CD4-positive, alpha-beta T cell treated with Interleukin-15 for 1 hour (primary cell): ENCODE results near the gene SPATA13.
"Not testable (repeated sequence)": the region's sequence is repeated elsewhere in the genome, so short reads cannot be mapped to it uniquely, and the experiment has no call there.

Experiments
- DNase-seq: peaks from one replicate; pipeline ENCODE4 v3.0.0-alpha.2; 2020

The SPATA13 gene

DNA sequence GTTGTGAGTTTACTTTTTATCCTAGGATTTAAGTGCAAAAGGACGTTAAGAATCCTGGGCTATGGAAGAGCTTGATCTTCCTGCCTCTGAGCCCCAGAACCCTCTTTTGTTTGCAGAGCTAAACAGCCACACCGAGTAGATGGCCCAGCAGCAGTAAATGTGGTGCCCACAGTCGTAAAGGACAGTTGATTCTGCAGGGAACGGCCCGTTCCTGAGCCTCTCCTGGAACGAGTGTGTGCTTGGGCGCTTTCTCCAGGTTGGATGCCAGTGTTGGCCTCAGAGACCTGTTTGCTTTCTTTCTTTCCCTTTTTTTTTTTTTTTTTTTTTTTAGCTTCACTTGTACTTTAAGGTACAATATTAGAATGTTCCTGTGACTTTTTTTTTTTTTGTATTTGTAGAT, 41.7 kb downstream of the SPATA13 start:
- DNase-seq, result no peak

DNA sequence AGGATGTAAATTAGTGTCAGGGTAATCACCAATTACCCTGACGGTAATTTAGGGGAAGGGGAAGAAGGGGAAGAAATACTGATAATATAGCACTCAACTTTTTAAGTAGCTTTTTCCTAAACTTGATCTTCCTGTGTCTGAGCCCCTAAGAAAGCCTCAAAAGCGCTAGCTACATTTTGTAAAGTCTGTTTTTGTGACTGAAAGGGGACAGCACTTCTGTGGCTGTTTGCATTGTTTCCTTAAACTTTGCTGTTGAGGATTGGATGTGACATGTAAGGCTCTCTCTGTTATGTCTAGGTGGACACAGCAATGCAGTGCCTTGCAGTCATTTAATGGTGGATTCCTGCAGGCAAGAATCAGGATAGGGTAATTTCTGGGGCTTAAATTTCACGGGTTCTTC, 42.8 kb downstream of the SPATA13 start:
- no peak for DNase-seq

DNA sequence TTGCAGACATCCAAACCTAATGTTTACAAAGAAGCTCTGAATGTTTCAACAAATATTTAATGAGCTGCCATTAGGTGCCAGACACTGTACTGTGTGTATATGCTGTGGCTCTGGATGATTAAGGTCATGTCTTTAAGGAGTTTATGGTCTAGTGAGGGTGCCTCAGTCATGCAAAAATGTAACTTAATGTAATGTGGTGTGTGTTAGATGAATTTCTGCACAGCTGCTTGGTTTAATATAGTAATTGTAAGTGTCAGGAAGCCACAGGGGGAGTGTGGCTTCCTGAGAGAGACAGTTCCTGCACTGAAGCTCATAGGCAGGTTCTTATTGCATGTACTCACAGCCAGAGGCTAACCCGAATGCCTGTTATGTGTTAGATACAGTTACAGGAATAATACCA, 43.3 kb downstream of the SPATA13 start:
- DNase-seq, result no peak

DNA sequence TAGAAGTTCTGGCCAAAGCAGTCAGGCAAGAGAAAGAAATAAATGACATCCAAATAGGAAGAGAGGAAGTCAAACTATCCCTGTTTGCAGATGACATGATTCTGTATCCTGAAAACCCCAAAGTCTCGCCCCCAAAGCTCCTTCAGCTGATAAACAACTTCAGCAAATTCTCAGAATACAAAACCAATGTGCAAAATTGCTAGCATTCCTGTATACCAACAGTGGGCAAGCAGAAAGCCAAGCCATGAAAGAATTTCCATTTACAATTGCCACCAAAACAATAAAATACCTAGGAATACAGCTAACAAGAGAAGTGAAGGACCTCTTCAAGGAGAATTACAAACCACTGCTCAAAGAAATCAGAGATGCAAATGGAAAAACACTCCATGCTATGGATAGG, 44.6 kb downstream of the SPATA13 start:
- DNase-seq, result not testable (repeated sequence)

DNA sequence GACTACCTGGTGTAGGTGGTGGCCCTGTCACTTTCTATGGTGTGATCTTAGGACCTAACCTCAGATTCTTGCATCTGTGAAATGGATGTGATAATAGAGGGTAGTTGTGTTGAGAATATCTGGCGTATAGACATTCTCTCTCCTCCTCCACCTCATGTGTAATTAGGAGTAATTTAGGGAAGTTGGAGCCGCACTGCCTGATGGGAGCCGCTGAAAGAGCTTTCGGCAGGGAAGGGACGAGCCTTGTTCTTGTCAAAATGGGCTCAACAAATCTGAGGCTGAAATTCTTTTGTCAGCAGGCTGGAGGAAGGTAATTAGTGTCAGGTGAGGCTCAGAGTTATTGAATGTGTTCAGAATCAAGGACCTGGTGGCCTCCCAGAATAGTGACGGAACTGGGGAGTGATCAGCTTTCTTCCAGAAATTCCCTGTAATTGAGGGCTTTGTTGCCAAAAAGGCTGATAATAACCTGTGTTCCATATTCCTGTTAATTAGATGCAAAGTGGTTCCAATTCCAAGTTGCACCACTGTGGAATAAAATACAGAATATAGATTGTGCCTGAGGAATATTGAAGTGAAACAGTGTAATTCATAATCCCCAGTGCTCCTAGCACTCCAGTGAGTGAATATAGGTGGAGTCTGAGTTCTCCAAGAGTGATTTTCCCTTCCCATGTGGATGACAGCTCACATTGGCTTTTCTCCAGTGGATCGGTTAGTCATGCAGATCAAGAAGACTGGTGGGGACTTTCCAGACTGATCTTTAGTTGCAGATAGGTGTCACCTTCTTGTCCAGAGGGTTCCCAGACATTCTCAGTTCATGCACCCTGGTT, 47.5 kb downstream of the SPATA13 start:
- DNase-seq, result no peak

DNA sequence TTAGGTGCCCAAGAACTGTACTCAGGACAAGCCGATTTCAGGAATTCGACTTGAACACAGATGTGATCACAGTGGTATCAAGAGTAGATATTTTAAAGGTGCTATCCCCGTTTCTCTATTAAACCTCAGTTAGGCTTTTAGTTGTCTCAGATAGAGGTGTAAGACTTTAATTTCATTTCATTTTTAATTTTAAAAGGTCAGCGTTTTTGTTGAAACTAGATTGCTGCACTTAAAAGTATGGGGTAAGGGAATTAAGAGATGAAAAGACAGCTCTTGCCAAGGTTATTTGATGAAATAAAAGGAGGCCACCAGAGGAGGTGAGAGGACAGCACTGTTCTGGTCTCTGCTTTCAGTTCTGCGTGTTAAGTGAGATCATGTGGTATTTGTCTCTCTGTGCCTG, 48.6 kb downstream of the SPATA13 start:
- DNase-seq, result no peak

DNA sequence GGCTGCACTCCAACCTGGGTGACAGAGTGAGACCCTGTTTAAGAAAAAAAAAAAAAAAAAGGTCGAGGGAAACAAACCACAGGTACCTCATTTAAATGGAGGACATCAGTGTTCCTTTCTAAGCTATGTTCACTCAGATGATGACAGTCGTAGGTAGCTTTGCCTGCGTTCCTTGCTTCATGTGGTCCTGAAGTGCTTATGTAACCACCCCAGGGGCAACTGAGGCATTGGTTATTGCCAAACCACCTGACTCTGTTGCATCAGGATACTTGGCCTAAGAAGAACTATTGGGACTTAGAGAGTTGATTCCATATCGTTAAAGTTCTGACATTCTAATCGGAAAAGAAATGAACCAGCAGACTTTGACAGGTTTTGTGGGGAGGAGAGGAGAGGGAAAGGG, 51.7 kb downstream of the SPATA13 start:
- no peak for DNase-seq

DNA sequence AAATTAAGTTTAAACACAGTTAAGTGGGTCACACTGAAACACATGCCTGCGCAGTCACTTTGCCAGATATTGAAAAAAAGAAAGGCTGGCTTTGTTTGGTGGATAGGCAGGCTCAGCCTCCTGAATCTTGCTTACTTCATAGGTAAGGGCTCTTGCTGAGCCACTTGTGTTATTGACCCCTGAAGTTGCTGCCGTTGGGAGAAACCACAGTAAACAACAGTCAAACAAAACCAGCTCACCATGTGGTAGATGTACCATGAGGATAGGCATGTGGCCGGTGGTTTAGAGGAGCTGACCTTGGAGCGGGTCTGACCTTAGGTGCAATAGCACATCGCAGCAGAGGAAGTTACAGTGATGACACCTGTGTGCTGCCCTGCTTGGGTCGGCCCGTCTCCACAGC, 52.2 kb downstream of the SPATA13 start:
- DNase-seq, result no peak

DNA sequence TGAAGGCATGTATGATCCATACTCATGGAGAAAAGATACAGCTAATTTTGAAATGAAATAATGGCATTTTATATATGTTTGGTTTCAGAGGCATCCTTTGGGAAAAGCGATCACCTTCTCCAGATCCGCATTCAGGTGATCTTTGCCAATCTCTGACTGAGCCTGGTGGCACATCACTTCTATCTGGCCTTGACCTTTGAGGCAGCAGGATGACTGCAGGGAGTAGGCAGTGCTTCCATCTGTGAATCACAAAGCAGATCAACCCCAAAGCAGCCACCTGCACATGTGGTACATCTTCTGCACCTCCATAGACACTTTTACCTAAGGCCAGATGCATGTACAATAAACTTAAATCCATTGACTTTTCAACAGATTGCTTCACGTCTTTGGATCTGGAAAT, 53.4 kb downstream of the SPATA13 start:
- DNase-seq, result no peak

DNA sequence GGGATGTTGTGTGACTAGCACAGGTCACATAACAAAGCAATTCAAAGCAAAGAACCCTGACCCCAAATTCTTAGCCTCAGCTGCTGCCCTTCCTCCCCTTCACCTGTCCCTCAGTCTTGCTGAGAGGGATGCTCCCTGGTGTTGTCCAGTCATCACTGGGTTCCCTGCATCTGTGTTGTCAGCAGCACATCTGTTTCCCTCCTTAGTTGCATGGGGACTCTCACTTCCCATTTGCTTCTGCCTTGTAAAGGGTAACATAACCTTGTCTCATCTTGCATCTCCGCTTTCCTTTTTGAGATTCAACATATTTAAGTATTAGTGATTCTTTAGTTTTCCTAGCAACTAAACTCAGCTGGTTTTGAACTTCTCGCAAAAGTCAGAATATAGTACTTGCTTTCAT, 54.0 kb downstream of the SPATA13 start:
- no peak for DNase-seq

DNA sequence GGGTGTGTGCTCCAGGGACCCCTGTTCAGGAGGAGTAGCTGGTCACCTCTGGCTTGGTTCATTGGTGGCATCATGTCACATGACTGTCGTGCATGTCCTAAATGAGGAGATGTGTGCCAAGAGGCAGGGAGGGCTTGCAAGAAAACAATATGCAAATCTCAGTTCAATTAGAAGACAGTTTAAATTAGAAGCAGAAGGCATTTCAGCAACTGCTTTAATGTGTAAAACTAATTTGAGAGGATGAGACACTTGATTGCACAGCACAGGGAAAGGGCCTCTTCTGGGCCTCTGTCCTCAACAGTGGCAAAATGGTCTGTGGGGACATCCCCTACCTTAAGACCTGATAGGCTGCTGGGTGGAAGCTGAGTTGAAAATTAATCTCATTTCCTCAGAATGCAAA, 54.6 kb downstream of the SPATA13 start:
- DNase-seq, result no peak

DNA sequence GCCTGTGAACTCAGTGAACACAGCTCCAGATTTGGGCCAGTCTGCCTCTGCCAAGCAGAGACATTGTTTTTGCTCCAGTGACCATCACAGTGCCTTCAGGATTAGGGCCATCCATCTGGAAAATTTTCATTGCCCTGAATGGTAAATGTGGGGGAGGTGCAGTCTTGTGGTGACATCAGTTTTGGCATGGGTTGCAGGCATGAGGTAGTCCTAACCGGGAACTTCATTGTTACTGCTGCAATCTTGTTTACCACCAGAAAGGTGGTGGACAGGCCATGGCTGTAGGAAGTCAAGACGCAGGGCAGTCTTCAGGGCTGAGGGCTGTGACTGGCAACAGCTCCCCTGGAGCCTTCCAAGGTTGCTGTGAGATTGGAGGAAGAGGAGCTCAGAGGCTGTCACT, 55.2 kb downstream of the SPATA13 start:
- no peak for DNase-seq

DNA sequence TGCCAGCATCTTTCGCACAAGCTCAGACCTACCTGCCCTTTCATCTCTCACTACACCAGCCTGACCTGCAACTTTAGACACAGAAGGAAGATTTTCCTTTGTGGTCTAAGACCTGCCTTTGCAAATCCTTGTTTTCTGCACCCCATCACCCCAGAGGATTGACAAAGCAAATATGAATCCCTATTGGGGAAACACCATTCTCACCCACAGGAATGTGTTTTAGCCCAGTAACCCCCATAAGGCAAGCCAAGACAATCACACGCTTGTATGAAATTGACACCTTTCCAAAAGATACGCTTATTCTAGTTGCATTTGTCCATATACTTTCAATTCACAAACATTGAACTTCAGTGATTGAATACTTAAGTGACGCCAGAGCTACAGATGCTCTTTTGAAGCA, 55.7 kb downstream of the SPATA13 start:
- DNase-seq, result no peak

DNA sequence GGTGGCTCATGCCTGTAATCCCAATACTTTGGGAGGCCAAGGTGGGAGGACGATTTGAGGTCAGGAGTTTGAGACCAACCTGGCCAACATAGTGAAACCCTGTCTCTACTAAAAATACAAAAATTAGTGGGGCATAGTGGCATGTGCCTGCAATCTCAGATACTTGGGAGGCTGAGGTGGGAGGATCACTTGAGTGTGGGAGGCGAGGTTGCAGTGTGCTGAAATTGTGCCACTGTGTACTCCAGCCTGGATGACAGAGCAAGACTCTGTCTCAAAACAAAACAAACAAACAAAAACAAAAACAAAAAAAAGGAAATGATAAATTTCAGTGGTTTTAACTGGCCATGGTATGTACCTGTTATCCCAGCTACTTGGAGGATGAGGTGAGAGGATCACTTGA, 56.3 kb downstream of the SPATA13 start:
- not testable (repeated sequence) for DNase-seq

DNA sequence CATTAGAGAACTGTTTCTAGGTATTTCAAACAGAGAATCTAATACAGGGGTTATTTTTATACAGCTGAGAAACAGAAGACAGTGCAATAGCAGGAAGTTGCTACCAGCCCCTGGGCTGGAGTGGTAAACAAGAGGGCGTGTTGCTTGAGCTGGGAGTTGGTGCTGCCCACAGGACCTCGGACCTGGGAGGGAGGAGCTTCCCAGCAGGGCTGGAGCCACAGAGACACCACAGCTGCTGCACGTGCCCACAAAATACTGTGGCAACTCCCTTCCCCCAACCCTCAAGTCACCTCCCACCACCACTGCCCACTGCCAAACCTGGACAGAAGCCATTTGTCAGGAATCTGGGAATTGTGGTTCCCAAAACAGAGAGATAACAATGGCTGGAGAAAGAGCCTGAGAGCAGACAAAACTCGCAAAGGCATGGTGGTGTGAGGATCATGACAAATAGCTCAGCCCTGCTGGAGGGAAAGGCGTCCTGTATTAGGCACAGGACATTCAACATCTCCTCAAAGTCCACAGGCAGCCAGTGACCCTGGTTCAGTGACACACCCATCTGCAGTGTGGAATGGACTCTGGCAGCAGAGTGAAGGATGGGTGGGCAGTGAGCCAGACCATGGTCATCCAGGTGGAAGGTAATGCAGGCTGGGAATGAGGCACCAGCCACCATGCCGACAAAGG, 57.2 kb downstream of the SPATA13 start:
- no peak for DNase-seq

DNA sequence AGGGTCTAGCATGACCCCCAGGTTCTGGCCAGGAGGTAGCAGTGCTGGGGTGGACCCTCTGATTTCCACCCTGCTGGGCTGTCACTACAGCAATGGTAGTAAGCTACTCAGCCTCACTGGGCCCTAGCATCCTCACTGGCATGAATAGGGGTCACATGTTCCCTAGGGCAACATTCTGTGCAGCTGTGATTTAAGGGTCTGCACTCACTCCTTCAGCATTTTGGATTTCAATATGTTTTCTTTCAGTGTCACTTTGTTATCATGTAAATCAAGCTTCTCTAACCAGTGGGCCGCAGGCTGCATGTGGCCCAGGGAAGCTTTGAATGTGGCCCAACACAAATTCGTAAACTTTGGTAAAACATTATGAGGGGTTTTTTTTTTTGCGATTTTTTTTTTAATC, 57.8 kb downstream of the SPATA13 start:
- no peak for DNase-seq

DNA sequence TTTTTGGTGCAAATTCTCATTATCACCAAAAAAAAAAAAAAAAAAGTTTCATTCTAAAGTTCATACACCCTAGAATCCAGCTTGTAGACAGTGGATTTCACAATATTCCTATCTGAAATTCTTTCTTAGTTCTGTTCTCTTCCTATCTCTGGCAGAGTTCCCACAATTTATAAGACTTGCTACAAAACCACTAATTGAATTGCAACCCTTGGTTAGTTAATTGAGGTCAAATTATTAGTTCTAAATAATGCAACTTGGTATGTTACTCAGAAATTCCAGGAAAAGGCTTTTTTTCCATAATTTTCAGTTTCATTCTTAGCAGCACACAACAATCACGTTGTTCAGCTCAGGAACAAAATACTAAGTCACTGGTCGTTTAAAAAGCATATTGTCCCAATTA, 58.5 kb downstream of the SPATA13 start:
- no peak for DNase-seq

DNA sequence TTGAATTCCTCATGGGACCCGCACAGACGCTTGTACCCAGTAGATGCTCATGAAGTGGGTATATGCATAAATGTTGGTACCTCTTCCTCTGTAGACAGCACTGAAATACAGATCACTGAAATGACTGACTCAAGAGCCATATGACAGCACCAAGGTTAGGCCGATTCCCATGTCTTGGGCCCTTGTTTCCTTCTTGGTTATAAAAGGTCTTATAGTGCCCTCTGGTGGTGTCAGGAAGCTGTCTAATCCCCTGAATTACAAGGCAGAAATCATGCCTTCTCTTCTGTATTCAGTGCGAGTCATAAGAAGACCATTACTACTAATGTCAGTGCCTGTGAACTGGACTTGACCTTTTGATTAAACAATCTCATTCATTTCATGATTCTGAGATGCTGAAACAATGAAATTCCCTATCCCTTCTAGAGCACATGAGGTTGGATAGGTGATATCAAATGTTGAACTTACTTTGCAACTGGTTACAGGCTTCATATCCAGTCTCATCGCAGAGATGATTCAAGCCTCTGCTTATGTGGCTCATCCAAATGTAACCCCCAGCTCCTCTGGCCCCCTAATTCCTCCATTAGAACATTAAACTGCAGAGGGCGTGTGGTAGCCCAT, 59.7 kb downstream of the SPATA13 start:
- DNase-seq, result peak; percentile 57

DNA sequence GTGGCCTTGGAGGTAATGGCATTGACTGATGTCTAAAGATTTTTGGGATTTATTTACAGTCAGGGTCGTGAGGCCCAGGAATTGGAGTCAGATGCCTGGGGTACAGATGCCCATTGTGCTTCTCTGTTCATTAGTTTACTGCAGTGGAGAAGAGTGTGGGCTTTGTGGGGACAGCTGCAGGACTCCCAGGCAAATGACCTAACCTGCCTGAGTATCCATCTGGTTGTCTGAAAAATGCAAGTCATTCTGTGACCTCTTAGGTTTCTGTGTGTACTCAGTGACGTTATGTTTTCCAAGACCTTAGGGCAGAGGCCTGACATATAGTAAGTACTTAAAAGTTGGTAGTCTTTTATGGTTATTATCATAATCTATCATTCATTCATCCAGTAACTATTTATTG, 60.5 kb downstream of the SPATA13 start:
- no peak for DNase-seq

DNA sequence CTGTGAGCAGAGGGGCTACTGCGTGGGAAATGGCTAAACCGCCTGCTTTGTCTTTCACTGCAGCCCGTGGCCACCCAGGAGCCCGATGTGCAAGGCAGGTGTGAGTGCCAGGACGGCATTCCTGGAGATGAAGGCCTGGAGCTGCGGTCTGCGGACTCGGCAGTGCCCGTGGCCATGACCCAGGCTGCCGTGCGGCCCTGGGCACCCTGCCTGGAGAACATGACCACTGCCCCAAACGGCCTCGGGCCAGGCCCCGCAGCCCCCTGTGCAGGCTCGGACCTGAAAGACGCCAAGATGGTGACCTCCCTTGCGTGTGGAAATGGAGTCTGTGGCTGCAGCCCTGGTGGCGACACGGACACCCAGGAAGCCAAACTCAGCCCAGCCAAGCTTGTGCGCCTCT, 62.2 kb downstream of the SPATA13 start:
- DNase-seq, result no peak

DNA sequence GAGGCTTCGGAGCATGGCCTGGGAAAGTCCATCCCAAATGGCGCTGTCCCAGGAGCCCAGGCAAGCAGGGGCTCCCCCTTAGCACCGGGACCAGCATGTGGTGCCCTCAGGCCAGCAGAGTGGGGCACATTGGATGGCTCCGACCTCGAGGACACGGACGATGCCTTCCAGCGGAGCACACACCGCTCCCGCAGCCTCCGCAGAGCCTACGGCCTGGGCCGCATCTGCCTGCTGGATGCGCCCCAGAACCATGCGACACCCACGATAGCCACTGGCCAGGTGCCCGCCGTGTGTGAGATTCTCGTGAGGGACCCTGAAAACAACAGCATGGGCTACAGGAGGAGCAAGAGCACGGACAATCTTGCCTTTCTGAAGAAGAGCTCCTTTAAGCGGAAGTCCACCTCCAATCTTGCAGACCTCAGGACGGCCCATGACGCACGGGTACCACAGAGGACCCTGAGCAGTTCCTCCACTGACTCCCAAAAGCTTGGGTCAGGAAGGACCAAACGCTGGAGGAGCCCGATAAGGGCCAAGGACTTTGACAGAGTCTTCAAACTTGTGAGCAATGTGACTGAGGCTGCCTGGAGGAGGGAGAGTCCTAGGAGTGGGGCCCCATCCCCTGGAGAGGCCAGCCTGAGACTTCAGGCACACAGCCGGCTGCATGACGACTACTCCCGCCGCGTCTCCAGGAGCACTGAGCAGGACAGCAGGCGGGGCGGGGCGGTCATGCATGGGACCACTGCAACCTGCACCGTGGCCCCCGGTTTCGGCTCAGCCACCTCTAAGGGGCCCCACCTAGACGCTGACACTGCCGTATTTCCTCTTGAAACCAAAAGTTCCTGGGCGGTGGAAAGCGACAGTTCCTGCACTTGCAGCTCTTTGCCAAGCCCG, 63.1 kb downstream of the SPATA13 start:
- no peak for DNase-seq

DNA sequence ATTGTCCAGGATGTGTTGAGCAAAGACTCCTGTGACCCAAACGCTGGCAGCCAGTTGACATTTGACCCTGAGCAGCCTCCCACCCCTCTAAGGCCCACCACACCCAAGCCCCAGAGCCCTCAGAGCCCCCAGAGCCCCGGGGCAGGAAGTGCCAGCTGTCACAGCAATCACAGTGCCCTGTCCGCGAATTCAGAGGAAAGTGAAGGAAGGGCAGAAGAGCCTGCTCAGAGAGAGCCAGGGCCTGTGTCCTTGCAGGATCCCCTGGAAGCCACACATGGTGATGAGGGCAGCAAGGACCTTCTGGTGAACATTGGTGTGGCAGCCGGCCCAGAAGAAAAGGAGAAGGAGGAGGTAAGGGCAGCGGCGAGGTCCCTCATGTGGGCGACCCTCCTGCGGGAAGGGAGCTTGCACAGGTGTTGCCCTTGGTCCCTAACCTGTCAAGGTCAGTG, 63.7 kb downstream of the SPATA13 start:
- DNase-seq, result no peak

DNA sequence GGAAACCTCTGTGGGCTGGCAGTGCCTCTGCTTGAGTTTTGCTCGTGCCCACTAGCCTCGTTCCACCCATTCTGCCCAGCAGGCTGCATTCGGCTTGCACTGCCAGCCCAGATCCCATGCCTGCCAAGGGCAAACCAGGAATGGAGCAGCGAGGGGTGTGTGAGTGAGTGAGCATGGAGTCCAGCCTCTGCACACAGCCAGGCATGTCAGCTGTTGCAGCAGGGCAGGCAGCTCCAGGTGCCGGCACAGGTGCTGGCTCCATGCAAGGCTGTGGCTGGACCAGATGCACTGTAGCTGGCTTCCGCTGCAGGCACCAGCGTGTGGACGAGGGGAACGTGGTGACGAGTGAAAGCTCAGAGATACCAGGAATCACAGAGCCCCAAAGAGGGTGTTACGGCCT, 64.5 kb downstream of the SPATA13 start:
- no peak for DNase-seq
